HL-60/S4 (cell line): ENCODE results near the gene SOCS2.
"Not testable (repeated sequence)": the region's sequence is repeated elsewhere in the genome, so short reads cannot be mapped to it uniquely, and the experiment has no call there.

Experiments used
- in situ Hi-C: fragments of 300-500 bp; cut with MboI; formaldehyde crosslinking; loops from 2 replicates; pipeline ENCODE4 v1.14.3; 2022; ENCODE audit warnings: low sequenced_read_pairs

The SOCS2 gene

DNA sequence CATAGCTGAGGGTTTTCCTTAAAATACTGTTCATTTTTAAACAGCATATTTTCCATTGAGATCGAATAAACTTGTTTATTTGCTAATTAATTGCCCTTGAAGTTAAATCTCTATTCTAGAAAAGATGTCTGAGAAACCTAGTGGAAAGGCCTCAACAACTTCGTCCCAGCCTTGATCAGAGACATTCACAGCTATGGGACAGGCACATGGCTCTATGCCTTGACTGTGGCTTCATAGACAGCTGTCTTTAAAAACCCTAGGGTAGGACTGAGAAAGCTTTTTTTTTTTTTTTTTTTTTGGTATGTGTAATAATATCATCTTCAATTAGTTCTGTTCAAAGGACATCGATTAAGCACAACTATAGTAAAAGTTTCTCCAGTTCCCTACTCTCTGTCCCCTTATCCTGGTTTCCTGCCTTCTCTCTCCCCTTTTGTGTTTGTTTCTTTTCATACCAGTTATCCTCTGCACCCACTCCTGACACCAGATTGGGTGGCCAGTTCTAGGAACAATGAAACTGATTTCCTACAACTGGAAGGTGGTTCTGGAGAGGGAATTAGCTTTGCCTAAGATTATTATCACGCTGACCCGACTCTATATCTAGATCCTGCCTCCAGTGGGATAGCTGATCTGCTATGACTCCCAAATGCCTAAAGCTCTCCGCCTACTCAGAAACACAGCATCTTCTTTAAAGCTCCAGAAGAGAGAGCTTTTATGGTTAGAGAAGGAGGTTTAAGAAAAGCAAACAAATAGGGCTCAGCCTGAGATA lies 20.3 kb downstream of the SOCS2 start:
- in situ Hi-C loops: no loop called here

DNA sequence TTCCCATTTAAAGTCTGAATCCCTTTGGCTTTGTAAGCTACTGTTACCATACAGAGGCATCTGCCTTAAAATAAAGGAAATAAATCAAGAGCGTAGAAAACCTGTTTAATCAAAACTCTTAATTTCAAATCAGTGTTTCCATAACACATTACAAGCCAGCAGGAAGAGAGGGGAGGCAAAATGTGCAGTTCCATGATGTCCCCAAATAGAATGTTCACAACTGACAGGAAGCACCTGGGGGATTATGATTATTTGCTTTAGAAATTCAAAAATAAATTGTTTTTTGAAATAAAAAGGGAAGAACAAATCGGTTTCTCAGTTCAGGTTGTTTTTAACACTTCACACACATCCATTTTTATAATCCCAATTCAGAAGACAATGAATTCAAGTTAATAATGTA lies 21.4 kb downstream of the SOCS2 start:
- in situ Hi-C loops: no loop called here

DNA sequence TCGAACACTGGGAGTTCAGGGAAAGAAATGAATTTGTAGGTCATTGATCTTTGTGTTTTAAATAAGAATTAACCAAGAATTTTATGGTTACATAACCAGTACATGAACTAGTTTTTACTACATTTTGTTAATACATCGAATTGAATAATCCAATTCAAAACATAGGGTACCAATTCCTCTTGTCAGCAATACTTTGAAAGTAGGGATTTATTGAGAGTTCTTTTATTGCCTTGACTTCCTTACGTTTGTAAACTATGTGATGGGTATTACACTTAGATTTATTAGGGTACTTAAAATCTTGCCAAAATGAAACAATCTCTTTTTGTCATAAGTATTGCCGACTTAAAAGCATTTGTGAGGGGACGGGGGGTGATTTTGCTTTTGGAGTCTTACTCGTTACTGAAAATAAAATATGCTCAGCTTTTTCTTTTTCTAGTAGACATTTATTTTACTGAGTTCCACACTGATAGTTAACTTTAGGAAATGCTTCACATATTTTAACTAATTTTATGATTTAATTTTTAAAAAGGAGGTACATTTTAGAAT lies 22.4 kb downstream of the SOCS2 start:
- in situ Hi-C loops: no loop called here

- in situ Hi-C loops: no loop called here
Observed at GRCh38 chr12:93595351-93595750, 22.9 kb downstream of the SOCS2 start.

- in situ Hi-C loops: no loop called here
Observed at GRCh38 chr12:93597608-93598007, 25.1 kb downstream of the SOCS2 start.

DNA sequence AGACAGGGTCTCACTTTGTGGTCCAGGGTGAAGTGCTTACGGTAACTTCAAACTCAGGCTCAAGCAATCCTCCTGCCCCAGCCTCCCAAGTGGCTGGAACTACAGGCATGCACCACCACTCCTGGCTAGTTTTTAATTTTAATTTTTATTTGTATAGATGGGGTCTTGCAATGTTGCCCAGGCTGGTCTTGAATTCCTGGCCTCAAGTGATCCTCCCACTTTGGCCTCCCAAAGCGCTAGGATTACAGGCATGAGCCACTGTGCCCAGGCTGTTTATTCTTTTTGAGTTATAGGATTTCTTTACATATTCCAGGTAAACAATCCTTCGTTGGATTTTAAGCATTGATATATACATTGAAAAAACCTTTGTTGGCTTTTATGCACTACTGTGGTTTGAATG lies 26.7 kb downstream of the SOCS2 start:
- in situ Hi-C loops: no loop called here

DNA sequence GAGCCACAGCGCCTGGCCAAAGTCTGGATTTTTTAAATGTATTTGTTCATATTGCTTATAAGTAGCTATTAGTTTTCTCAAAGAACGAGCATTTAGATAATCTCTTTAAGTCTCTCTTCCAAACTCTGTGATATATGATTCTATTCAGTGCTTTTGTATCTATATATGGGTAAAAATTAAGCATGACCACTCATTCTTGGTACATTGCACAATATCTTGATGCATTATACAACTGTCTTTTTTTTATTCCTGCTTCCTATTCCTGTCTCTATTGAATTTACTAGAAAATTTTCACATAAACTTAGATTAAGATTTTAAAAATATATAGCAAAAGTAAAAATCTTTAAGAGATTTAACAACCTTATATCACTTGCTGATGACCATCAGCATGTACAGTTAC lies 29.1 kb downstream of the SOCS2 start:
- in situ Hi-C loops: no loop called here

DNA sequence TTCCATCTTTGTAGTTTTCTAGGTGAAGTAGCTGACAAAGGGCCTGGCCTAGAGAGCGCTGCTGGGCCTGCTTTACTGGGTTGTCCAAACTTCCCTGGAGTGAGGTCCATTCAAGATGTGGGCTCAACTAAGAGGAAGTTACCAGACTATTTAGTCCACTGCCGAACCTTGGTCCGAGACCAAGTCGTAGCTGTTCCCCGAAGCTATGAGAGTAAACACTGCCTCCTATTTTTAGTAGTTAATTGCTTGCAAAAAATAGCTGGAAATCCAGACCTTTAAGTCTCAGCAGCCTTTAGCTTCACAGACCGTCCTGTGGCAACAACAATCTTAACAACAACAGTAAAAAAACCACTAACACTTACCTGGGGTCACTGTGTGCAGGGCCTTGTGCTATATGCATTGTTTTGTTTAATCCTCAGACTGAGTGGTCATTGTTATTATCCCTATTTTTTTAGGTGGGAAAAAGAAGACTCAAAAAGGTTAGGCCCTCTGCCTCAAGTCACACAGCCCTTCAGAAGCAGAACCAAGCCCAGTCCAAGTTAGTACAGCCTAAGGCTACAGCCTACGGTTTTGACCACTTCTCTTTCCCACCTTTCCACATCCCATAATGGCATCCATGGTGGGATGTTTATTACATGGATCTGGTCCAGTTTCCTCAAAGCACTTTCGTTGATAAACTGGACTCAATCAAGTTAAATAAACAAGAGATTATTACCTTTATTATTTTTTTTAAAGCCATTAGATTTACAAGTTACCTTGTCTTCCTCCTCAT lies 30.6 kb downstream of the SOCS2 start:
- in situ Hi-C loops: no loop called here

DNA sequence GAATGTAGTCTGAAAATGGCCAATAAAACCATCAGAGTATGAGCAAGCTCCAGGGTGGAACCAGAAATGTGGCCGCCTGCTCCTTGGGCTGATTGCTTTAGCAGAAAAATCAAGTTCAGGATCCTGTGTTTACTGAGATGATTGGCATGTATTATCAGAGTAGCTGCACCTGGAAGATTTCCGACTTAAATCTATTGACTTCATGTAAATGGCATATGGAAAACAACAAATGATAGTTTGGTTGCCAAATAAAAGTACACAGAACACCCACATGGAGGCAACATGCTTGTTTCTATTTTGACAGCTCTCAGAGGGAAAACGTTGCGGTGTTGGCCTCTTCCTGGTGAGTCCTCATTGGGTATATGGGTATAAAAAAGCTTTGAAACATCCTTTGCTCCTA lies 31.3 kb downstream of the SOCS2 start:
- in situ Hi-C loops: no loop called here

DNA sequence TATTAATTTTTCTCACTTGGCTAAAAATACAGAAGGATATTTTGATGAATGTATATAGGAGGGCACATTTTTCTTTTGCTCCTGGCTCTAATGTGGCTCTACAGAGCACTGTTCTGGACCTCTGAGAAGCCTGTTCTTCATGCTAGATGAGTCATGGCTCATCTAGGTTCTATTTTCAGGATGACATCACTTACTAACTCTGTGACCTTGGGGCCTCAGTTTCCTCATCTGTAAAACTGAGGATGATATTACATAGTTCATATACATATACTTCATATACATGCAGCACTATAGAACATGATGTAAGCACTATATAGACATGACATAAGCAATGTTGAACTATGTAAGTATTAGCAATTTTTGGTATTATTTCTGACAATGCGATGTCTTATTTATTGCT lies 35.8 kb downstream of the SOCS2 start:
- in situ Hi-C loops: no loop called here

DNA sequence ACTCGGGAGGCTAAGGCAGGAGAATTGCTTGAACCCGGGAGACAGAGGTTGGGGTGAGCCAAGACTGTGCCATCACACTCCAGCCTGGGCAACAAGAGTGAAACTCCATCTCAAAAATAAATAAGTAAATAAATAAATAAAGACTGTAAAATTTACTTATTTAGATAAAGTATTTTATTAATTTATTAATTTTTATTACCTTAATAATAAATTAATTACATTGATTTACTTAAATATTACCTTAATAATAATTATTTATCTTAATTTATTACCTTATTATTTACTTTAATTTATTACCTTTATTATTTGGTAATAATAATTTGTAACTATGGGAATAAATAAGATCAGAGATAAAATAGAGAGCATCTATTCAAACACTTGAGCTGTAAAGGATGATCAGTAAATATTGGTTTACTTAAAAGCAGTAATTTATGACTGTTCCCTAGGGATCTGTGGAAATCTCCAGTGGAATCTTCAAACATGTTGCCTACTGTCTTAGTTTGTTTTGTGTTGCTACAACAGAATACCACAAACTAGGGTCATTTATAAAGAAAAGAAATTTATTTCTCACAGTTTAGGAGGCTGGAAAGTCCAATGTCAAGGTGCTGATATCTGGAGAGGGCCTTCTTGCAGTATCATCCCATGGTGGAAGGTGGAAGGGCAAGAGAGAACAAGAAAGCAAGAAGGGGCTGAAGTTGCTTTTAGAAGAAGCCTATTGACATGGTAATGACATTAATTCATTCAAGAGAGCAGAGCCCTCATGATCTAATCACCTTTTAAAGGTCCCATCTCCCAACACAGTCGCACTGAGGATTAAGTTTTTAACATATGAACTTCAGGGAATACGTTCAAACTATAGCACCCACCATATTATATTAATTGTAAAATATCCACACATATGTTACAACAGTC lies 37.1 kb downstream of the SOCS2 start:
- in situ Hi-C loops: no loop called here

DNA sequence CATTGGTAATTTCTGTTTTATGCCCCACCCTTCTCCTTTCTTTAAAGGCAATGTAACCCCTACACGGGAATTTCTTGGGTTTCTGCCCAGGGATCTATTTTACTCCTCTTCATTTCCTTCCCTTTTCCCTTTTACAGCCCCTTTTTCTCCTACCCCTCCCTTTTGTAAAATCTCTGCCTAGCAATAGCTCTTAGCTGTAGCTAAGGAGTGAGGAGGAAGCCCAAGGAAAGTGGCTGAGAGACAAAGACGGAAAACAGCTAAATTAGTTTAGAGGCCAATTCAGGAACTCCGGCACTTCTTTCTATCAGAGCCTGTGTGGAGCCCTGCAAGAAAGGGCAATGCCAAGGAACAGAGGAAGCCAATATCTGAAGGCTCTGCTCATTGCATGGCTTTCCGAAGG lies 40.3 kb downstream of the SOCS2 start:
- in situ Hi-C loops: no loop called here

DNA sequence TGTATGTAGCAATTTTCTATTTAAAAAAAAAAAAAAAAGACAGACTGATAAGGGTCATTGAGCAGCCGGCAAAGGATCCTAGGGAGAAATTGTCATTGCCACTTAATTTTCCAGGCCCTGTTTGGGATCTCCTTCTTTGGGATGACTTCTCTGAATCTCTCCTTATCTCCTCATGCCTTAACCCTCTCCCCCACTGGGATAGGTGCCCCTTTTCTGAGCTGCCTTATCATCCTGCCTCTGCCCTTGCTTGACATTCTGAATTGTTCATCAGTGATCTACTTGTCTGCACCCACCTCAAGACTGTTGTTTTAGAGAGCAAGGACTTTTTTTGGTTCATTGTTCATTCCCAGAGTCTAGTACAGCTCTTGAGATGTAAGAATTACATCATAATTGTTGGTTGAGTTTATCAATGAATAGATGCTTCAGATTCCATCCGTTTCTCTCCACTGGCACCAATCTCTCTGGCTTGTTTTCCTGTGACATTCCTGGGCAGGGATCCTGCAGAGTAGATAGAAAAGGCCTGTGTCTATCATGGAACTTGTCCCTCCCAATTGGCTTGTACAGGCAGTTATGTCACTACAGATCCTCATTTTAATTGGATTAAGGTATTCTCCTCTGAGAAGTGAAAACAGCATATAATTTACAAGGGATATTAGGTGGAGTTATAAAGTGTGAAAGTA lies 42.6 kb downstream of the SOCS2 start:
- in situ Hi-C loops: no loop called here

DNA sequence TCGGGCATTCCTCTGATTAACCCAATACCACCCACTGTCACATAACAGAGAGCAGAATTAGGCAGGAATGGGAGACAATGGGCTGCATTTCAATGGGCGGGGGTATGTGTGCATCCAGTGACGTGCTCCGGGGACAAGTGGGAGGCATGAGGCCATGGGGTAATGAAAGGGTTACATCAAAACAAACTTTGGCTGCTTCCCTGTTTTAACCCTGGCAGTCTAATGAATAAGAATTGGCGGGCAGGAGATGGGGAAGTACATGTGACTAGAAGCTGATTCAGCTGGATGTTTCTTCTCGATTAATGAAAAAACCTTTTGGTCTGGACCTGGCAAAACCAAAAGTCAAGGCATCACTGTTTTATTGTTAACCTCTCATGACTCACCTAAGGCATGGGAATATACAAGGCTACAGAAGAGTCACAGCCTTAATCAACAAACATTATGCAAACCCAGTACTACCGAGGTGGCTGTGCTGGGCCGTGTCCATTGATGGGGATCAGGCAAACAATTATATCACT lies 44.2 kb downstream of the SOCS2 start:
- in situ Hi-C loops: no loop called here

DNA sequence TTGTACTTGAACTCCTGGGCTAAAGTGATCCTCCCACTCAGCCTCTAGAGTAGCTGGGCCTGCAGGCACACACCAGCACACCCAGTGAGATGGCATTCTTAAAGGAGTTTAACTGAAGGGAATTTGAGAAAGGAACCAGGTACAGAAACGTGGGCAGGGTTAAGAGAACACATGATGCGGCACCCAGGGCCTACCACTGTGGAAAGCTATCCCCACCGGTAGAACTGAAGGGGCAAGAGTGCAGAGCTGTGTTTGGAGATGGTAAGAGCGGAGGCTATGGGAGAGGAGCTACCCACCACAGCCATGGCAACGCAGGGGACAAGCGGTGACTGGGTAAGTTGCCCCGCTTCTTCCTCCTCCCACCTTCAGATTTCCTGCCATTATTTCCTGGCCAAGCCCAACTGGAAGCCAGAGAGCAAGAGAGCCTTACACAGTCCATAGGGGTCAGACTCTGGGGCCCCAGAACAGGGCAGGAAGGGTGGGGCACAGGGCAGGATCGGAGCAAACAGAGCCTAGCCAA lies 46.5 kb downstream of the SOCS2 start:
- in situ Hi-C loops: no loop called here

DNA sequence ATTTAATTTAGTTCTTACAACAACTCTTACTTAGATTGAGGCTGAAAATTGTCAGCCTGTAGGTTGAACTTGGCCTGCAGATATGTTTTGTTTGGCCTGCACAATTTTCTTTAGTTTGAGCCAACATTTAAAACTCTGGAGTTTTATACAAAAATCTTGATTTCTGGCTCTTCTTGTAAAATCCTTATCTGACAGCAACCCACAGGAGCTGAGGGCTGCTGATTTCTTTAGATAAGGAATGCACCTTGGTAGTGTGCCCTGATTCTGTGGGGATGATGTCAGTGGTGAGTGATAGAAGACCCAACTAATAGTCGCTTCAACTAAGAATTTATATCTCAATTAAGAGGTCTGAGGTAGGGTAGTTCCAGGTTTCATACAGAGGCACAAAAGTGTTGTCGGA lies 49.5 kb downstream of the SOCS2 start:
- in situ Hi-C loops: no loop called here

- in situ Hi-C loops: no loop called here
Observed at GRCh38 chr12:93622485-93622884, 50.0 kb downstream of the SOCS2 start.

- in situ Hi-C loops: no loop called here
Observed at GRCh38 chr12:93624595-93625294, 52.3 kb downstream of the SOCS2 start.

DNA sequence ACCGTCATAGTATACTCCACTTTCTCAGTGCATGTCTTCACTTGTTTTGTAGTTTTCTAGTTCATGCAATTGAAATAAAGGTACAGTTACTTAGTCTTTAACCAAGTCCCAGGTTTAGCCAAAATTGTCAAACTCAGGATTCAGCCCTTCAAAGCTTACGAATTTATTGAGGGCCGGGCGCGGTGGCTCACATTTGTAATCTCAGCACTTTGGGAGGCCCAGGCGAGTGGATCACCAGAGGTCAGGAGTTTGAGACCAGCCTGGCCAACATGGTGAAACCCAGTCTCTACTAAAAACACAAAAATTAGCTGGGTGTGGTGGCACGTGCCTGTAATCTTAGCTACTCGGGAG lies 52.8 kb downstream of the SOCS2 start:
- in situ Hi-C loops: not testable (repeated sequence)

- in situ Hi-C loops: no loop called here
Observed at GRCh38 chr12:93626160-93626559, 53.7 kb downstream of the SOCS2 start.
